K562 (cell line): ENCODE results near the gene SOST. TPM values are rescaled to one million over a fixed set of nuclear protein-coding genes. Genes with fewer than 3 reads are reported as not detected.
A peak's percentile ranks its signal among the peaks of the same experiment; 100 is the strongest.

Experiments used
- ATAC-seq: fragments of 200-7000 bp; cut with Tn5 transposase; 3 replicates; pipeline ENCODE4 v1.9.1; 2020; ENCODE audit warnings: moderate library complexity
- BruUV-seq: library from RNA; stranded (reverse); fragments of 400-500 nt; replicated peaks from 2 replicates; lab custom pipeline; 2021; lab: Mats Ljungman, UMichigan
- CTCF ChIA-PET: fragments of 300-600 bp; formaldehyde crosslinking; extraction: SDS; loops from one replicate; lab custom pipeline; 2021; ENCODE audit warnings: low intra/inter-chr PET ratio; lab: Yijun Ruan, JAX
- POLR2A ChIA-PET: fragments of 300-600, 350-650 bp; sonication (Branson Sonifier 250); formaldehyde crosslinking; extraction: SDS; loops from one replicate; lab custom pipeline; 2021; ENCODE audit warnings: antibody characterized with exemption, inconsistent platforms; lab: Yijun Ruan, JAX
- DNase-seq, 4 experiments: peaks; one replicate each; pipeline versions ENCODE4 v3.0.0 to v3.0.0-alpha.2; 2011 to 2018; ENCODE audit warnings: low spot score in 3 of 4, mixed read lengths in 3 of 4; ENCODE audit errors: extremely low read depth in 1 of 4
- FAIRE-seq: peaks from 2 replicates; lab custom pipeline; 2011; peaks lifted over from hg19 to GRCh38; lab: Jason Lieb, UNC
- H2AFZ ChIP-seq: 2 replicates; pipeline ENCODE4 v1.6.0; 2011; ENCODE audit warnings: low read depth, low read length, control low read depth, inconsistent platforms
- H3K27ac ChIP-seq: fragments of 200-600 bp; 3 replicates; pipeline ENCODE4 v1.8.0; 2011; ENCODE audit warnings: low read depth, mild to moderate bottlenecking, control low read depth, inconsistent platforms, low read length, moderate library complexity, mixed read lengths; ENCODE audit errors: extremely low read depth
- H3K27me3 ChIP-seq, 2 experiments: fragments of 300-600 bp in 1 of 2; 2 replicates in 1 of 2; 3 replicates in 1 of 2; pipeline versions ENCODE4 v1.6.0 to v1.8.0; 2011; ENCODE audit warnings: inconsistent platforms in 2 of 2, low read length in 2 of 2, mild to moderate bottlenecking in 1 of 2, mixed read lengths in 1 of 2, moderate library complexity in 1 of 2; ENCODE audit not compliant: control insufficient read depth in 2 of 2, insufficient read depth in 2 of 2
- H3K36me3 ChIP-seq: fragments of 300-600 bp; 3 replicates; pipeline ENCODE4 v1.8.0; 2011; ENCODE audit warnings: mild to moderate bottlenecking, low read length, inconsistent platforms; ENCODE audit not compliant: control insufficient read depth, insufficient read depth
- H3K4me1 ChIP-seq, 2 experiments: fragments of 200-600 bp in 1 of 2; replicated peaks in 1 of 2; 2 replicates in 1 of 2; 3 replicates in 1 of 2; pipeline versions ENCODE4 v1.5.1 to v1.8.0; 2011; ENCODE audit warnings: inconsistent platforms in 2 of 2, low read length in 2 of 2, mild to moderate bottlenecking in 1 of 2, mixed read lengths in 1 of 2, moderate library complexity in 1 of 2; ENCODE audit not compliant: control insufficient read depth in 2 of 2, insufficient read depth in 2 of 2
- H3K4me2 ChIP-seq: 2 replicates; pipeline ENCODE4 v1.6.1; 2011; ENCODE audit warnings: low read length, control low read depth, inconsistent platforms, mixed read lengths; ENCODE audit not compliant: insufficient read depth
- H3K4me3 ChIP-seq: fragments of 200-600 bp; sonication (generic), shearing (Covaris generic); 2 replicates; pipeline ENCODE4 v1.5.1; 2016; ENCODE audit warnings: control low read depth, inconsistent platforms
- H3K79me2 ChIP-seq: fragments of 200-600 bp; 3 replicates; pipeline ENCODE4 v1.8.0; 2011; ENCODE audit warnings: low read length, inconsistent platforms; ENCODE audit not compliant: control insufficient read depth, insufficient read depth
- H3K9ac ChIP-seq, 2 experiments: 2 replicates each; pipeline versions ENCODE4 v1.6.0 to v1.6.1; 2011; ENCODE audit warnings: low read depth in 2 of 2, low read length in 2 of 2, control low read depth in 1 of 2, inconsistent platforms in 1 of 2, mild to moderate bottlenecking in 1 of 2, mixed read lengths in 1 of 2; ENCODE audit not compliant: insufficient read depth in 1 of 2
- H3K9me1 ChIP-seq: one replicate; pipeline ENCODE4 v1.6.0; 2011; ENCODE audit warnings: inconsistent platforms, mild to moderate bottlenecking, low read length, moderate library complexity; ENCODE audit not compliant: control insufficient read depth, insufficient read depth
- H3K9me3 ChIP-seq: replicated peaks from 2 replicates; pipeline ENCODE4 v1.5.1; 2011; ENCODE audit warnings: low read depth, low read length, inconsistent platforms; ENCODE audit not compliant: control insufficient read depth, insufficient read depth
- H4K20me1 ChIP-seq: replicated peaks from 2 replicates; pipeline ENCODE4 v1.6.1; 2011; ENCODE audit warnings: low read length, inconsistent platforms, mixed read lengths; ENCODE audit not compliant: control insufficient read depth, insufficient read depth
- C11orf30 ChIP-seq: fragments of 450-650 bp; IDR thresholded peaks from 2 replicates; pipeline ENCODE4 v1.6.1; 2016; ENCODE audit warnings: low read depth, mild to moderate bottlenecking
- CAMTA2 ChIP-seq: fragments of 250-450 bp; sonication (Bioruptor Pico); conservative IDR thresholded peaks from 2 replicates; pipeline ENCODE4 v1.5.1; 2022
- ESRRB ChIP-seq: fragments of 250-450 bp; sonication (Bioruptor Pico); IDR thresholded peaks from 2 replicates; pipeline ENCODE4 v1.5.0; 2020; ENCODE audit warnings: mild to moderate bottlenecking, moderate library complexity, borderline replicate concordance
- MAFG ChIP-seq: fragments of 450-650 bp; conservative IDR thresholded peaks from 2 replicates; pipeline ENCODE4 v1.6.1; 2016; ENCODE audit warnings: missing genetic modification characterization, missing compliant biosample characterization
- POLR3G ChIP-seq: IDR thresholded peaks from 2 replicates; pipeline ENCODE4 v1.6.1; 2011; ENCODE audit not compliant: insufficient read length, insufficient replicate concordance; ENCODE audit errors: extremely low read depth
- ZBTB17 ChIP-seq: fragments of 450-650 bp; formaldehyde crosslinking; IDR thresholded peaks from 2 replicates; pipeline ENCODE4 v1.4.0; 2020; ENCODE audit warnings: mild to moderate bottlenecking
- ZNF316 ChIP-seq: fragments of 450-650 bp; IDR thresholded peaks from 2 replicates; pipeline ENCODE4 v1.6.1; 2016
- WGBS: fragments of 100-300 bp; shearing (Covaris generic); methylation state at CpG from one replicate; pipeline ENCODE4 v1.1.6; 2016; ENCODE audit warnings: low coverage, mixed read lengths; ENCODE audit not compliant: insufficient coverage; ENCODE audit errors: missing lambda C conversion rate; 5-methylcytosine and 5-hydroxymethylcytosine counted together
- in situ Hi-C: fragments of 300-500 bp; cut with MboI; formaldehyde crosslinking; loops from 4 replicates; pipeline ENCODE4 v1.15.0; 2018; ENCODE audit warnings: inconsistent platforms, mixed read lengths
- intact Hi-C: fragments of 100-400 bp; cut with micrococcal nuclease; formaldehyde crosslinking; loops from 2 replicates; pipeline ENCODE4 v1.14.2; 2022
- polyA plus RNA-seq, 8 experiments: library from polyadenylated mRNA; depleted of rRNA in 4 of 8; stranded (reverse) in 5 of 8; unstranded in 3 of 8; fragments of >200 nt; fragmentation: Nextera tagmentation in 2 of 8; fragmentation: Illumina TruSeq in 1 of 8; extraction: Ambion mirVana in 2 of 8; extraction: Trizol in 1 of 8; gene quantifications; 2 replicates each; pipeline versions ENCODE4 v1.2.1 to v1.2.3, GENCODE V29; 2011 to 2014; ENCODE audit warnings: inconsistent platforms in 1 of 8, missing spikeins in 1 of 8
- total RNA-seq, 7 experiments: library from RNA; depleted of rRNA in 6 of 7; stranded (reverse); fragments of >200 nt in 6 of 7; fragmentation: Illumina TruSeq in 2 of 7; extraction: Trizol in 2 of 7; gene quantifications; 2 replicates each; pipeline versions ENCODE4 v1.2.1 to v1.2.3, GENCODE V29; 2011 to 2021; ENCODE audit warnings: low replicate concordance in 1 of 7

SOST gene
- total and polyA plus RNA-seq, 9 of the 15 experiments (the other 6 are each of a cell fraction or from before 2014, with no cell fraction given): not detected

DNA sequence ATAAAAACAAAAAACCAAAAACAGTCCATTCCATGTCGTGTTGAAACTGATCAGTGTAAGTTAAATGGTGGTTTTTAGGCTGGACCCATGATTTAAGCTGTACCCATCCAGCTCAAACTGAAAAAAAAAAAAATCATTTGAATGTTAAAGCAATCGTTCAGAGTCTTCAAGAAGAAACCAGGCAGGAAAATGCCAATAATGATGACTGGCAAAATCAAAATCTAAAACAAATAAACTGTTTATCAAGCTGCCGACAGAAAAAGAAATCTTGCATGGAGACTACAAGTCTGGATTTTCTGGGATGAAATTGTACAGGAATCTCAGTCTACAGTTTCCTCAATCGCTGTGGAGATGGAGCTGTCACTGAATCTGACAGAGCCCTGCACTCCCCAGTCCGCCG lies 40.7 kb downstream of the SOST start:
- H3K27me3 ChIP-seq: peaks cover 25 to 37% of the 10 kb centered on the region in 2 experiments; a peak in 4 of 5 replicates
- no peak overlapping the region for H3K9ac ChIP-seq
- ATAC-seq: no peak
- no peaks in the 10 kb centered on the region for H3K79me2 ChIP-seq
- no peak overlapping the region for H3K27ac ChIP-seq
- H3K36me3 ChIP-seq: no peaks in the 10 kb centered on the region
- no TSS peak for BruUV-seq
- no peak for DNase-seq
- no peak overlapping the region for H2AFZ ChIP-seq
- H3K4me1 ChIP-seq: peaks cover 13 to 14% of the 10 kb centered on the region in 2 experiments
- in situ Hi-C loops: no loop called here
- intact Hi-C loops: no loop called here
- H4K20me1 ChIP-seq: no peaks in the 10 kb centered on the region
- FAIRE-seq: no peak
- H3K9me3 ChIP-seq: no peaks in the 10 kb centered on the region
- no peaks in the 10 kb centered on the region for H3K9me1 ChIP-seq
- ChIA-PET CTCF (no interaction called here), POLR2A (interaction anchor here (0.6 to 0.9 kb wide), 2 partner anchors 16 to 32 kb away, joined by 3 read pairs; no protein-coding TSS in a partner anchor)
- TF ChIP-seq MAFG: peak; percentile 66; the same call in 1 of the 2 replicates
- peak; percentile 62 for TF ChIP-seq ZNF316
- no peak for TF ChIP-seq CAMTA2 (CRISPR knock-in tag)
- no peak for TF ChIP-seq POLR3G
- TF ChIP-seq ZBTB17 (CRISPR knock-in tag): no peak
- TF ChIP-seq C11orf30: peak; percentile 50; the same call in 1 of the 2 replicates
- TF ChIP-seq ESRRB: no peak
- WGBS: 8% methylated on average over 6 of the region's 6 CpGs
- no peak overlapping the region for H3K4me2 ChIP-seq
- no peak overlapping the region for H3K4me3 ChIP-seq
